GM21447 (cell line): ENCODE data around the gene ACTL10.

Experiments
- ATAC-seq: cut with Tn5 transposase; IDR thresholded peaks from one replicate; pipeline ENCODE4 v1.9.1; 2021; ENCODE audit not compliant: unreplicated experiment

Gene ACTL10

DNA sequence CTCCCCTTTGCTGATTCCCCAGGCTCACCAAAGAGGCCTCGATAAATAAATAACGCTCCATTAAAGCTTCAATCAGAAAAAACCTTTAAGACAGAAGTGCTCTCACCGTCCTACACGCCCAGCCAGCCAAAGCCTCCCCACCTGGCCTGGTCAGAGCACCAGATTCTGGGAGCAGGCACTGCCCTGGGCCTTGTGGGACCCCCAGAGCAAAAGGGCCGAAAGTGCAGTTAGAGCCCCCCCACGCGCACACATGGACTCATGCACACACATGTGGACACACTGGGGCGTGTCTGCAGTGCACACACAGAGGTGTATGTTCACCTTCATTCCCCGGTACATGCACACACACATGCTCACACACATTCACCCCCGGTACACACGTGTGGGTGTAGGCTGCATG lies 9.4 kb downstream of the ACTL10 start:
- no peak for ATAC-seq

DNA sequence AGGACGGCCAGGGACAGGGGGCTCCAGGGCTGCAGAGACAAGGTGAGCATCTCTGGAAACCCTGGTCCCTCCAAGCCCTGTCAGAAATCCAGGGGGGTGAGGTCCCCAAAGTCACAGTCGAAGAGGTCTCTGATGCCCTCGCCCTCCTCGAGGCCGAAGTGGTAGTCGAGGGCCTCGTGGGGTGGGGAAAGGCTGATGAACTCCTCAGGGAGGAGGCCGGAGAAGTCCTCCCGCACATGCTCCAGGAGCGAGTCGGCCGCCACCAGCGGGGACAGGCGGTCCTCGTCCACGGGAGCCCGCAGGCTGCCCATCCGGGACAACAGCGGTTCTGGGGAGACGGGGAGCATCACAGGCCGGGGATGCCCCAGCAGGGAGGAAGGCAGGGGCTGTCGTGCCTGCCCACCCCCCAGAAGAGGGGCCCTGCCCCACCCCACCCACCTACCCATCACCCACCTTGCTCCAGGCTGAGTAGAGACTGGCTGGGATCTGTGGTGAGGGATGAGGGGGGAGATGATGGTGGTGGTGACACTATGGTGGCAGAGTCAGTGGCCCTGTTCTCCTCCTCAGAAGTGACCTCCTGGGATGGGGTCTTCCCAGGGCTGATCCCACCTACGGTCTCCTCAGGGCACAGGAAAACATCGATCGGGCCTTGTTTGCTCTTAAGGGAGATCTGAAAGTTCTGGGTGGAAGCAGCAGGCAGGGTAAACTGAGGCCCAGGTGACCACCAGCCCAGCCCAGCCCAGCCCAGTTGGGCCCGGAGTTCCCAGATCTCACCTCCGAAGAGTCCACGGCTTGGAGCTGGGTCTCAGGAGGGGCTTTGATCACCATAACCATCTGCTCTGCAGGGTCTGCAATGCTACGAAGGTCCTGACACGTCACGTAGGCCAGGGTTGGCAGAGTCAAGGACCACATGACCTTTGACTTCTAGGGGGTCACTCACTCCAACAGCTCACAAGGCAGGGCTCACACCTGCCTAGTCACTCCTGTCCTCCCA lies 10.2 kb downstream of the ACTL10 start:
- ATAC-seq: no peak

- ATAC-seq: no peak
Observed at GRCh38 chr20:33677991-33678702, 11.4 kb downstream of the ACTL10 start.

GRCh38 chr20:33679758-33680485 lies 13.2 kb downstream of the ACTL10 start:
- peak; percentile 65 for ATAC-seq

DNA sequence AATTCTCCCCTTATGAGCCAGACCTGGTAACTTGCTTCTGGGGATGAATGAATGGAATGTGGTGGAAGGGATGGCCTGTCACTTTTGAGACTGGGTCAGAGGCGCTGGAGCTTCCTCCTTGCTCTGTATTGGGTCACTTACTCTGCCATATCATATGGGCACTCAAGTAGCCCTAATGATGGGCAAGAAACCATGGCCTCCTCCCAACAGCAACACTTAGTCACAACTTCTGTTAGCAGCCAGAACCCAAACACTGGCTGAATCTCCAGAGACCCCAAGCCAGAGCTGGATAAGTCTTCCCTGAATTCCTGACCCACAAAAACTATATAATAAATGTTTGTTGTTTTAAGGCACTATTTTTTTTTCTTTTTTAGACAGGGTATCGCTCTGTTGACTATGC lies 13.9 kb downstream of the ACTL10 start:
- ATAC-seq: no peak

GRCh38 chr20:33681288-33681687 lies 14.5 kb downstream of the ACTL10 start:
- ATAC-seq: no peak

DNA sequence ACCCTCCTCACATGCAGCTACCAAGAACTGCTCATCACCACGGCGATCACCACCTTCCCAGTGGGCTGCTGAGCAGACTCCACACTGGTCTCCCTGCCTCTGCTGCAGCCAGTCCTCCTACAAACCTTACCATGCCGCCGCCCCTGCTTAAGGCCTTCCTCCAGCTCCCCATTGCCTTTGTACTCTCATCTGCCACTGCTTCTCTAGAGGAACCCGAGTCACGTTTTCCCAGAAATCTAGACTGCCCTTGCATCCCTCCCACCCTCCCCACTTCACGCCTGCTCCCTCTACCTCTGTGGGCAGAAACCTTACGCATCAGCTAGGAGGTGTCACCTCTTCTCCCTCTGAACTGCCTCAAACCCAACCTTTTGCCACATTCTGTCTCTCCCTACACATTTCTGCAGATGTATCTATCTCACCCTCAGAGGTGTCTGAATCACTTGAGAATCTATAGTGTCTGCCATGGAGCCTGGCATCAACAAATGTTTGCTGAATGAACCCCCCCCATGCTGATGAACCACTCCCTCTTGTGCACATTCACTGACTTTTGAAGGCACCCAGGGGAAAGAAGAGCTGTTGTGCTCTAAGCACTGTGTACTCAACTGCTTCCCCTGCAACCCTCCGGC lies 15.1 kb downstream of the ACTL10 start:
- no peak for ATAC-seq

DNA sequence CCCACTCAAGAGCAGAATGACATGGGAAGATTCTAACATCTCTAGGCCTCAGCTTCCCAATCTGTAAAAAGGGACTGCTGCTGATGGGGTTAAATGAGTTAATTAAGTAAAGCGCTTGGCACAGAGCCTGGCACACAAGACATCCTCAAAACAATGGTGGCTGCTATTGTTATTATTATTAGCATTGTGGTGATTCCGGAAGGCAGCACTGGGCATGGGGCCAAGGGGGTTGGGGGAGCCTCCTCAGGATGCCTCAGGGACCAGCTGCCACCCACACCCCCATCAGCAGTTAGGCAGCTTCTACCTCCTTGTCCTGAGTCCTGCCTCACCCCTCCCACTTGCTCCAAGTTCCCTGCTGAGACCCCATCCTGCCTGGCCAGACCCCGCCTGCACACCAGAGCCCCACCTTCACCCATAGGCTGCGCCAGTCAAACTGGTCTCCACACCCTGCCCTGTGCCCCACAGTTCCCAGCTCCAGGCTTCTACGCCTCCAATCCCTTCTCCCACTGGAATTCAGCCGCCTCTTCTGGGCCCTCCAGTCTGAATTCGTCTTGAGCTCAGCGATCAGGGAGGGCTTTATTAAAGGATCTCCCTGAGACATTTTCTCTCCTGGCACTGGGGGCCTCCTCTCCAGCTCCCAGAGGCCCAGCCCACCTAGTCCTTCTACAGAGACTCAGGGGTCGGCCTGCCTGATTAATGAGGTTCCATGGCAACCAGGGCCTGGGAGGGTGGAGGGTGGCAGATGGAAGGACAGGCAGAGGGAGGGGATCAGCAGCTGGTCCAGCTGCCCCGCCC lies 18.0 kb downstream of the ACTL10 start:
- no peak for ATAC-seq

DNA sequence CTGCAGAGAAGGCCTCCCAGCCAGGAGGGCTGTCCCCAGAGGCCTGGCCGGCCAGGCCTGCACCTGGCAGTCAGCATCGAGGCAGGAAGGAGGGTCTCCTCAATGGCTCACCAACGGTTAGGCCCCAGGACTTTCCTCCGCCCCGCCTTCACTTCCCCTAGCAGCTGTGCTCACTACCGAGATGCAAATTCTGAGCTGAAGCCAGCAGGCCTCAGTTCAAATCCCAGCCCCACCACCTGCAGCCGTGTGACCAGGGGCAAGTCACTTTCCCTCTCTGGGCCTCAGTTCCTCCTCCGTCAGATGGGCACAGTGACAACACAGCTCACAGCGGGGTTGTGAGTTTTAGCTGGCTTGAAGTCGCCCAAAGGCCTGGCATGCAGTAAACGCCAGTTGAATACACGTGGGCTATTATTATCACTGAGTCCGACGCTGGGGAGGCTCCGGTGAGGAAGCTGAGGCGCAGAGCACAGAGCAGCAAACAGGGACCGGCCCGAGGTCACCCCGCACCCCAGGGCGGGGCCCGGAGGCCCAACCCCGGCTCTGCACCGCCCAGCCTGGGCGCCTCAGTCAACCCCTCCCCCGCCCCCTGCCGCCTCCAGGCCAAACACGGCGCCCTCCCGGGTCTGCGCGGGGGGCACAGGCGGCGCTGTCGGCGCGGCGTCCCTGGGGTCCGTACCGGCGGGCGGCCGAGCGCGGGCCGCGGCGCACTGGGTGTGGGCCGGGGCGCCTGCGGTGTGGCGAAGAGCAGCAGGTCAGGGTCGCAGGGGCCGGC lies 18.8 kb downstream of the ACTL10 start:
- ATAC-seq: peak; percentile 52

- peak; percentile 63 for ATAC-seq
Observed at GRCh38 chr20:33686100-33686983, 19.6 kb downstream of the ACTL10 start, which contains the start of gene E2F1. Gene E2F1, minus strand, starts transcription at chr20:33686385. Its CDS starts 121 bp downstream, at chr20:33686264.

DNA sequence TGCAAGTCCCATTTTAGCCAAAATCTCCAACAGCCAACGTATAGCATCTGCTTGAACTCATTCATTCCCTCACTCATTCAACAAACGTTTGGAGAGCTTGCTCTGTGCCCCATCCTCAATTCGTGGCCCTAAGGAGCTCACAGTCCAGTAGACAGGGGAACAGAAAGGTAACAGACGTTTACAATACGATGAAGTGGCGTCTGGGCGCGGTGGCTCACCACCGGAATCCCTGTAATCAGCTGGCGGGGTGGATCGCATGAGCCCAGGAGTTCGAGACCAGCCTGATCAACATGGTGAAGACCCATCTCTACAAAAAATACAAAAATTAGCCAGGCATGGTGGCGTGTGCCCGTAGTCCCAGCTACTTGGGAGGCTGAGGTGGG lies 20.2 kb downstream of the ACTL10 start:
- no peak for ATAC-seq

DNA sequence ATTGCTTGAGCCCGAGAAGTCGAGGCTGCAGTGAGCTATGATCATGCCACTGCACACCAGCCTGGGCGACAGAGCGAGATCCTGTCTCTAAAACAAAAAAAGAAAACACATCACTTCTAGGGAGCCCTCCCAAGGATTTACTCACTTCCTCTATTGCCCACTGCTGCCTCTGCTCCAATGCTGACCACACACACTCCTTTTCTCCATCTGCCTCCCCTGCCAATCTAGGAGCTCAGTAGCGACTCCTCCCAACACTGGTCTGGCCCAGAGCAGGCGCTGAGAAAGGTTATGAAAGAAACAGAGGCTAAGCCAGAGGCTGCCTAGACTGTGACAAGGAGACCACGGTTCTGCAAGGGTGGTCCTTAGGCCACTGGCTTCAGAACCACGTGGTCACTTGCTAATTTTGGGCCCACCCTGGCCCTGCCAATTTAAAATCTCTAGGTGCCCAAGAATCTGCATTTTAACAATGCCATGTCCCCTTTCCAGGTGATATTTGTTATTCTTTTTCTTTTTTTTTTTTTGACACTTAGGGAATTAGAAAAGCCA lies 20.7 kb downstream of the ACTL10 start:
- ATAC-seq: no peak

DNA sequence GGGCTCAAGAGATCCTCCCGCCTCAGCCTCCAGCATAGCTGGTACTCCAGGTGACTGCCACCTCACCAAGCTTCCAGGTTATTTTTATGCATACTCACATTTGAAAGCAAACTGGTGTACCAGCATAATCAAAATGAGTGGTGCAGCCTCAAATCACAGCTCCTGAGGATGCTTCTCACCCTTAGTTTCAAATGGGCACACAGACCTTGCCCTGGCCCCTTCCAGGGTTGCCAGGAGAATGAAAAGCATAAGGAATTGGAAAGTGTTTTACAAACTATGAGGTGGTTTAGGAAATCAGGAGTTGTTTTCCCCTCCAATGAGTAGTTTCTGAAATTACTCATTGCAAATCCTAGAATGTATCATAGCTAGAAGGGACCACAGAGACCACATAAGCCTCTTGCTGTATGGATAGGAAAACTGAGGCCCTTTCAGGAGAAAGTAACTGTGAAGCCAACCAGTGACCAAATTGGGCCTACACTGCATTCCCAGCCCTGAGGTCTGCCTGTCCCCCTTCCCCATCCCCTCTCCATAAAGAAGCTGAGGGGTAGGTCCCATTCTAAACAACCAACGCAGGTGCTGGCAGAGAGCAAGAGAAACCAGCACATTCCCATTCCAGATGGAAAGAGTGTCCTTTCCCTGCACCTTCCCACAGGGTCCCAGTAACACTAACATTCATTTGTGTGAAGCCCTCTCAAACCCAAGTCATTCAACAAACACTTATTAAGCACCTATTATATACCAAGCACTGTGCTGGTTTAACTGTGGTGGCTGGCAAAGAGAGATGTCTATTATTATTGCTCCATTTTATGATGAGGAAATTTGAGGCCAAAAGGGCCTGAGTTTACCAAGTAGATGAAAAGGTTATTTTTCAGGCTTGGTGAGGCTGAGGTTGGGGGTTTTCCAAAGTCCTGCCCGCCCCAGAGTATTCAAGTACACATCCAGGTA lies 21.5 kb downstream of the ACTL10 start:
- ATAC-seq: no peak

- ATAC-seq: no peak
Observed at GRCh38 chr20:33688938-33689424, 22.2 kb downstream of the ACTL10 start.

DNA sequence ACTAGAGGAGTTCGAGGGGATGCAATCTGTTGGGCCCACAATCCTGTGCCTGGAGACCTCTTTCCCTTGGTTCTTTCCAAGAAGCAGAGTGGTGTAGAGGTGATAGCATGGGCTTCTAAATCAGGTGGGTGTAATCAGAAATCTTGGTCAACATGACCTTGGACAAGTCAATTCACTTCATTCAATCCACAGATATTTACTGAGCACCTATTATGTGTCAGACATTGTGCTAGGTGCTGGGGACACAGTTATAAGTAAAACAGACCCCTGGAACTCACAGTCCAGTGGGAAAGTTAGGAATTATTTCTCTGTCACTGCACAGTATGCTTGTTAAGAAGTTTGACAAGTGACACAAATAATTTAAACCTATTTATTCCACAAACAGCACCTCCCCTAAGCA lies 22.8 kb downstream of the ACTL10 start:
- no peak for ATAC-seq

GRCh38 chr20:33689973-33690372 lies 23.2 kb downstream of the ACTL10 start:
- no peak for ATAC-seq

- ATAC-seq: no peak
Observed at GRCh38 chr20:33693289-33693688, 26.5 kb downstream of the ACTL10 start.
